GM12864 (cell line): ENCODE data around the gene SERTAD1.
"Not testable (repeated sequence)": the region's sequence is repeated elsewhere in the genome, so short reads cannot be mapped to it uniquely, and the experiment has no call there.

ENCODE experiments used
- DNase-seq: peaks from one replicate; pipeline ENCODE4 v3.0.0-alpha.2; 2011; ENCODE audit warnings: low read depth
- H3K4me3 ChIP-seq: 2 replicates; pipeline ENCODE4 v1.5.1; 2011; ENCODE audit warnings: mild to moderate bottlenecking, low read depth, low read length, control low read depth
- CTCF ChIP-seq: IDR thresholded peaks from 2 replicates; pipeline ENCODE4 v1.5.1; 2011; ENCODE audit warnings: low read depth, mild to moderate bottlenecking, moderate library complexity, low read length, control low read depth, inconsistent platforms; ENCODE audit errors: missing control alignments

SERTAD1 gene

GRCh38 chr19:40431698-40432097, 5.9 kb upstream of the SERTAD1 start:
- TF ChIP-seq CTCF = no peak
- no peak overlapping the region for H3K4me3 ChIP-seq
- no peak for DNase-seq

- H3K4me3 ChIP-seq, DNase-seq: not testable (repeated sequence)
Observed at GRCh38 chr19:40430242-40430641, 4.5 kb upstream of the SERTAD1 start.

GRCh38 chr19:40428197-40428596, 2.4 kb upstream of the SERTAD1 start:
- not testable (repeated sequence) for DNase-seq, H3K4me3 ChIP-seq

DNA sequence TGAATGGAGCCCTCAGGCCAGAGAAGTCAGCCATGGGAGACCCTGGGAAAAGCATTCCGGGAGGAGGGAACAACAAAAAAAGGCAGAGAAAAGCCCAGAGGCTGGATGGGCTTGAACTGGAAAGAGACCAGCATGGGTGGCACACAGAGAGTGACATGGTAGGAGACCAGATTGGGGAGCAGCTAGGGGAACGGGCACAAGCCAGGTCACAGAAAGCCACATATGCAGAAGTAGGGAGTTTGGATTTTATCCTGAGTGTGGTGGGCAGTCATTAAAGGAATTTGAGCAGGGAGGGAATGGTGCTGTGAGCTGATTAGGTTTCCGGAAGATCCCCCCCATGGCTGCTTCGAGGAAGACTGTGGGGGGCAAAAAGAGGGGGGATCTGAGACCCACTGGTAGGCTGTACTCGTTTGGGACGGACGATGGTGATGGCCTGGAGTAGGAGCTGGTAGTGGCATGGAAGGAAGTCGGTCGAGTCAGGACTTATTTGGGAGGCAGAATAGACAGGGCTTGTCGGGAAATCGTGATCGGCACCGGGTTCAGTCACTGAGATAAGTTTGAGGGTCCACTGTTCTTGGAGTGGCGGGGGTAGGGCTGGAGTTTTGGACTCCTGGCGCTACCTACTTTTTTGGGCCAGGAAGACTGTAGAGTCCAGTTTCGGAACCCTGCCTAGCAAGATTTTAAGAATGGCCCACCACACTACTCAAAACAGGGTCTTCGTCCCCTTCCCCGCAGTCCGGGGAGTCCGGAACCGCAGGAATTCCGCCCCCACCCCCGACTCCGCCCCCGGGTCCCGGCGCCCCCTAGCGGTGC, 949 bp downstream of the SERTAD1 start:
- H3K4me3 ChIP-seq = peak overlapping the region; percentile 83
- TF ChIP-seq CTCF = no peak
- DNase-seq = no peak

DNA sequence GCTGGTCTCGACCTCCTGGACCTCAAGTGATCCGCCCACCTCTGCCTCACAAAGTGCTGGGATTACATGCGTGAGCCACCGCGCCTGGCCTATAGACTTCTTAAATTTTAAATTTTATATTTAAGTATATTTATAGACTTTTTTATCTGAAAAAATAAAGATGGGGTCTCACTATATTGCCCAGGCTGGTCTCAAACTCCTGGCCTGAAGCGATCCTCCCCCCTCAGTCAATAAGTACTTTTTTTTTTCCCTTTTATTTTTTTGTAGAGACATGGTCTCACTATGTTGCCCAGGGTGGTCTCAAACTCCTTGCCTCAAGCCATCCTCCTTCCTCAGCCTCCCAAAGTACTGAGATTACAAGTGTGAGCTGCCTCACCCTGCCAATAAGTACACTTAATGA, 1.9 kb downstream of the SERTAD1 start:
- no peak overlapping the region; the same call in 1 of the 2 replicates for H3K4me3 ChIP-seq
- DNase-seq = no peak
- no peak for TF ChIP-seq CTCF

- H3K4me3 ChIP-seq = no peak overlapping the region
- DNase-seq = no peak
- TF ChIP-seq CTCF = no peak
Observed at GRCh38 chr19:40422748-40423566, 2.8 kb downstream of the SERTAD1 start.

- no peak for DNase-seq
- H3K4me3 ChIP-seq = no peak overlapping the region
- no peak for TF ChIP-seq CTCF
Observed at GRCh38 chr19:40421993-40422747, 3.6 kb downstream of the SERTAD1 start.
